IMR-90 (cell line): ENCODE measurements around the gene IGSF3.
"Not testable (repeated sequence)": the region's sequence is repeated elsewhere in the genome, so short reads cannot be mapped to it uniquely, and the experiment has no call there.

Experiments
- CTCF ChIP-seq: conservative IDR thresholded peaks from 2 replicates; pipeline ENCODE4 v1.5.1; 2012; ENCODE audit warnings: mild to moderate bottlenecking, low read depth, low read length, improper control_type of control experiment
- ELK1 ChIP-seq: fragments of 150-350 bp; IDR thresholded peaks from 2 replicates; pipeline ENCODE4 v1.6.1; 2016; ENCODE audit warnings: low read depth, mild to moderate bottlenecking, low read length, moderate library complexity, borderline replicate concordance
- POLR2A ChIP-seq: IDR thresholded peaks from 2 replicates; pipeline ENCODE4 v1.6.1; 2012; ENCODE audit warnings: mild to moderate bottlenecking, low read depth, low read length
- SMC3 ChIP-seq: fragments of 150-350 bp; IDR thresholded peaks from 2 replicates; pipeline ENCODE4 v1.6.1; 2016; ENCODE audit warnings: low read depth, mild to moderate bottlenecking, antibody characterized with exemption, low read length, moderate library complexity

GRCh38 chr1:116652598-116652997, 14.9 kb downstream of the IGSF3 start:
- TF ChIP-seq CTCF, ELK1, POLR2A, SMC3: not testable (repeated sequence)
